ENCODE results near the gene PFKFB3. TPM values are rescaled to one million over a fixed set of nuclear protein-coding genes. Genes with fewer than 3 reads are reported as not detected.
A peak's percentile ranks its signal among the peaks of the same experiment; 100 is the strongest.
"Not testable (repeated sequence)": the region's sequence is repeated elsewhere in the genome, so short reads cannot be mapped to it uniquely, and the experiment has no call there.

The PFKFB3 gene
- total RNA-seq, 6 donors from 2014 or later: 48.2 to 236 (median 83.5) TPM

GRCh38 chr10:6194311-6194710 is 8.4 kb upstream of the PFKFB3 start:
- no peaks in the 10 kb centered on the region for H3K36me3 ChIP-seq
- WGBS, 2 donors: 97 to 100% methylated on average over 6 of the region's 6 CpGs
- ATAC-seq (ENCODE audit: low FRiP score in 2 of 2): no peak
- peaks cover 32 to 51% (median 40%) of the 10 kb centered on the region in 4 donors for H3K4me1 ChIP-seq
- no peak for DNase-seq
- no peaks in the 10 kb centered on the region for H3K27me3 ChIP-seq
- TF ChIP-seq POLR2AphosphoS5 (IDR thresholded peaks at IDR 0.05) (no peak), EP300 (IDR thresholded peaks at IDR 0.05) (no peak), POLR2A (IDR thresholded peaks at IDR 0.05) (no peak)
- TF ChIP-seq, protein P1, sequence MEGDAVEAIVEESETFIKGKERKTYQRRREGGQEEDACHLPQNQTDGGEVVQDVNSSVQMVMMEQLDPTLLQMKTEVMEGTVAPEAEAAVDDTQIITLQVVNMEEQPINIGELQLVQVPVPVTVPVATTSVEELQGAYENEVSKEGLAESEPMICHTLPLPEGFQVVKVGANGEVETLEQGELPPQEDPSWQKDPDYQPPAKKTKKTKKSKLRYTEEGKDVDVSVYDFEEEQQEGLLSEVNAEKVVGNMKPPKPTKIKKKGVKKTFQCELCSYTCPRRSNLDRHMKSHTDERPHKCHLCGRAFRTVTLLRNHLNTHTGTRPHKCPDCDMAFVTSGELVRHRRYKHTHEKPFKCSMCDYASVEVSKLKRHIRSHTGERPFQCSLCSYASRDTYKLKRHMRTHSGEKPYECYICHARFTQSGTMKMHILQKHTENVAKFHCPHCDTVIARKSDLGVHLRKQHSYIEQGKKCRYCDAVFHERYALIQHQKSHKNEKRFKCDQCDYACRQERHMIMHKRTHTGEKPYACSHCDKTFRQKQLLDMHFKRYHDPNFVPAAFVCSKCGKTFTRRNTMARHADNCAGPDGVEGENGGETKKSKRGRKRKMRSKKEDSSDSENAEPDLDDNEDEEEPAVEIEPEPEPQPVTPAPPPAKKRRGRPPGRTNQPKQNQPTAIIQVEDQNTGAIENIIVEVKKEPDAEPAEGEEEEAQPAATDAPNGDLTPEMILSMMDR (IDR thresholded peaks at IDR 0.05): no peak
- H3K4me3 ChIP-seq: no peak overlapping the region
- H3K9me3 ChIP-seq: no peaks in the 10 kb centered on the region
- H3K27ac ChIP-seq: peak overlapping the region in 3 of 4 donors; percentile 13 to 74 (median 69)

DNA sequence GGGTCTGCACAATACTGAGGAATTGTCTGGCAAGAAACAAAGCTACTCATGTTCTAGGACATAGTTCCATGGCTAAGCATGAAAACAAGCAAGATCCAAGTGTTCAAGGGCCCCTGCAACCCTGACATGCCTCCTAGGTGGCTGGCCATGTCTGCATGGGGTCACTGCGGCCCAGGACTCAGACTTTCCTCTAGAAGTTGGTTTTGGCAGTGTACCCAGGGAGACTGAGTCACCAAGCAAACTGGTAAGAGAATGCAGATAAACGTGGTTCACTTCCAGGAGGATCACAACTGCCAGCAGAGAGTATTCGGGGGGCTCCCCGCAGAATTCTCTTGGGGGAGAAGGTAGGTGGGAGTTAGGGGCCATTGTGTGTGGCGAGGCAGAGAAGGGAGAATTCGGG is 7.4 kb upstream of the PFKFB3 start:
- Histone ChIP-seq H3K36me3 (no peaks in the 10 kb centered on the region), H3K4me3 (no peak overlapping the region), H3K27ac (peak overlapping the region; percentile 62 to 90 (median 72)), H3K4me1 (peaks cover 35 to 55% (median 45%) of the 10 kb centered on the region in 4 donors), H3K9me3 (no peaks in the 10 kb centered on the region), H3K27me3 (no peaks in the 10 kb centered on the region)
- TF ChIP-seq EP300 (IDR thresholded peaks at IDR 0.05) (no peak), POLR2A (IDR thresholded peaks at IDR 0.05) (no peak), POLR2AphosphoS5 (IDR thresholded peaks at IDR 0.05) (no peak)
- peak in 1 of 2 donors; percentile 13 for ATAC-seq (ENCODE audit: low FRiP score in 2 of 2)
- DNase-seq: no peak
- WGBS, 2 donors: 80 to 85% methylated on average over 6 of the region's 6 CpGs

DNA sequence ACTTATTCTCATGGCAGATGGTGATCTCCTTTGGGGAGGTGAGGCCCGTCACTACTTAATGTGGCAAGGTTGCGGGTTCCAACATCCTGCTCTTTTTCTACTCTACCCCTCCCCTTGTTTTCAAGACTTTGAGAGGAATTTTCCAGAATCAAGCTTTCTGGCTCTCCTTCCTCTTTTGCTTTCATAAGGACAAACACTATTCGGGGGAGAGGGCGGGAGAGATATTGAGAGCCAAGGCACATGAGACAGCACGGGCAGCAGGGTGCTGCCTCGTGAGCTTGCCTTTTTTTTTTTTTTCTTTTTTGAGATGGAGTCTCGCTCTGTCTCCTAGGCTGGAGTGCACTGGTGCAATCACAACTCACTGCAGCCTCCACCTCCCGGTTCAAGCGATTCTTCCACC is 6.9 kb upstream of the PFKFB3 start:
- ATAC-seq (ENCODE audit: low FRiP score in 2 of 2): peak in 1 of 2 donors; percentile 60
- no peaks in the 10 kb centered on the region for H3K27me3 ChIP-seq
- peak overlapping the region; percentile 69 to 90 (median 72) for H3K27ac ChIP-seq
- no peak for TF ChIP-seq POLR2A (IDR thresholded peaks at IDR 0.05)
- TF ChIP-seq EP300 (IDR thresholded peaks at IDR 0.05): no peak
- TF ChIP-seq, protein P1 (IDR thresholded peaks at IDR 0.05): no peak
- TF ChIP-seq POLR2AphosphoS5 (IDR thresholded peaks at IDR 0.05): no peak
- WGBS, 2 donors: 69% methylated on average over 9 of the region's 9 CpGs
- no peaks in the 10 kb centered on the region for H3K9me3 ChIP-seq
- H3K4me1 ChIP-seq: peaks cover 39 to 60% (median 45%) of the 10 kb centered on the region in 4 donors
- DNase-seq: peak in 1 of 2 donors; percentile 65
- no peaks in the 10 kb centered on the region for H3K36me3 ChIP-seq
- no peak overlapping the region for H3K4me3 ChIP-seq

DNA sequence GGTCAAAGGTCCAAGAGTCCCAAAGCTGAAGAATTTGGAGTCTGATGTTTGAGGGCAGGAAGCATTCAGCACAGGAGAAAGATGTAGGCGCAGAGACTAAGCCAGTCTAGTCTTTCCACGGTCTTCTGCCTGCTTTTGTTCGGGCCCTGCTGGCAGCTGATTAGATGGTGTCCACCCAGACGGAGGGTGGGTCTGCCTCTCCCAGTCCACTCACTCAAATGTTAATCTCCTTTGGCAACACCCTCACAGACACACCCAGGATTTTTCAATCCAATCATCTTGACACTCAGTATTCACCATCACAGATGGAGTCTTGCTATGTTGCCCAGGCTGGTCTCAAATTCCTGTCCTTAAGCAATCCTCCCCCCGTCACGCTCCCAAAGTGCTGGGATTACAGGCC is 6.2 kb upstream of the PFKFB3 start:
- ATAC-seq (ENCODE audit: low FRiP score in 2 of 2); H3K27me3 ChIP-seq; H3K4me3 ChIP-seq; H3K9me3 ChIP-seq; H3K36me3 ChIP-seq; DNase-seq: not testable (repeated sequence)
- peak overlapping the region; percentile 69 to 90 (median 72) for H3K27ac ChIP-seq
- TF ChIP-seq POLR2A (IDR thresholded peaks at IDR 0.05): peak in 1 of 4 donors; percentile 14
- WGBS, 2 donors: 91 to 93% methylated on average over 5 to 6 of the region's 6 CpGs
- peaks cover 40 to 65% (median 43%) of the 10 kb centered on the region in 4 donors for H3K4me1 ChIP-seq

DNA sequence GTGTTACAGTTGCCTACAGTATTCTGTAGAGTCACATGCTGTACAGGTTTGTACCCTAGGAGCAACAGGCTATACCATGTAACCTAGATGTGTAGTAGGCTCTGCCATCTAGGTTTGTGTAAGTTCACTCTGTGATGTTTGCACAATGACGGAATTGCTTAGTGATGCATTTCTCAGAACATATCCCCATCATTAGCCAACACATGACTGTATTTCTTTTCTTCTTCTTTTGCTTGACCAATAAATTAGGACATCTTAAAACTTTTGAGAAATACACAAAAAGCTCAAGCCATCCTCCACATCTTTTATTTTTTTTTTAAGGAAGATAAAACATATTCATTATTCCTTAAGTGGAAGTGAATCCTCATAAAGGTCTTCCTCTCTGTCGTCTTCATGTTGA is 5.4 kb upstream of the PFKFB3 start:
- no peaks in the 10 kb centered on the region for H3K27me3 ChIP-seq
- peak overlapping the region; percentile 70 to 90 (median 76) for H3K27ac ChIP-seq
- DNase-seq (no peak), ATAC-seq (ENCODE audit: low FRiP score in 2 of 2) (no peak)
- H3K4me1 ChIP-seq: peaks cover 45 to 71% (median 47%) of the 10 kb centered on the region in 4 donors
- TF ChIP-seq EP300 (IDR thresholded peaks at IDR 0.05): peak in 1 of 4 donors; percentile 59
- TF ChIP-seq, protein P1 (IDR thresholded peaks at IDR 0.05): no peak
- peak in 1 of 4 donors; percentile 36 for TF ChIP-seq POLR2A (IDR thresholded peaks at IDR 0.05)
- peak in 1 of 2 donors; percentile 68 for TF ChIP-seq POLR2AphosphoS5 (IDR thresholded peaks at IDR 0.05)
- H3K36me3 ChIP-seq: no peaks in the 10 kb centered on the region
- H3K9me3 ChIP-seq: no peaks in the 10 kb centered on the region
- WGBS, 2 donors: 48 to 54% methylated on average over 2 of the region's 2 CpGs
- H3K4me3 ChIP-seq: no peak overlapping the region

DNA sequence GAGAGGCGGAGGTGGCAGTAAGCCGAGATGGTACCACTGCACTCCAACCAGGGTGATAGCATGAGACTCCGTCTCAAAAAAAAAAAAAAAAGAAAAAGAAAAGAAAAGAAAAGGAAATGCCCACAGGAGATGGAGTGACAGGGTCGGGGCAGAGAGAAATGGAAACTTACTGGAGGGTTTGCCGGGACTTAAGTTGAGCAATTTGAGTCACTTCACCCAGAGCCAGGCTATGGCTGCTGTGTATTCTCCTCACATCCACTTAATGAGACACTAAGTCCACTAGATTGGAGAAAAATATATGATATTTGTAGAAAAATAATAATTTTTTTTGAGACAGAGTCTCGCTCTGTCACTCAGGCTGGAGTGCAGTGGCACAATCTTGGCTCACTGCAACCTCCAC is 4.6 kb upstream of the PFKFB3 start:
- TF ChIP-seq POLR2A (IDR thresholded peaks at IDR 0.05) (no peak), EP300 (IDR thresholded peaks at IDR 0.05) (no peak), POLR2AphosphoS5 (IDR thresholded peaks at IDR 0.05) (no peak)
- TF ChIP-seq, protein P1 (IDR thresholded peaks at IDR 0.05): no peak
- Histone ChIP-seq H3K27ac (peak overlapping the region; percentile 70 to 90 (median 76)), H3K36me3 (no peaks in the 10 kb centered on the region), H3K4me3 (no peak overlapping the region), H3K27me3 (no peaks in the 10 kb centered on the region), H3K9me3 (no peaks in the 10 kb centered on the region), H3K4me1 (peaks cover 48 to 67% (median 51%) of the 10 kb centered on the region in 4 donors)
- no peak for DNase-seq
- no peak for ATAC-seq (ENCODE audit: low FRiP score in 2 of 2)
- WGBS, 2 donors: 66 to 84% methylated on average over 6 of the region's 6 CpGs
